Measurements from ENCODE around the gene RRP15.

DNA sequence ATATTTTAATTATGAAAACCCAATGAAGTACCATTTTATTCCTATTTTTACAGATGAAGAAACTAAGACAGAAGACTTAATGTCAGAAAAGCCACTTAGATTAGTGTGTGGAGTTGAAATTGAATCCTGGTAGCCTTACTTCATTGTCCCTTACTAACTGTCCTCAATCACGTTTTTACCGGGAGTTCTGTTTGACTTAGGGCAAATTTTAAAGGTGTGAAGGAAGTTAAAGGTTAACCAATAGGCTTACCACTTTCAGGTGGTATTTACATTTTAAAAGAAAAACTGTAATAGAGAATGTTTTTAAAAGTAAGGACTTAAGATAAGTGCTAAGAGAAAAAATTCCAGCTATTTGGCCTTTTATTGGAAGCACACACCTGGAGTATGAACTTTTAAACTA, 12.4 kb downstream of the RRP15 start:
- no peak for TF ChIP-seq POLR2A (IDR thresholded peaks at IDR 0.05)
- TF ChIP-seq, protein P1, sequence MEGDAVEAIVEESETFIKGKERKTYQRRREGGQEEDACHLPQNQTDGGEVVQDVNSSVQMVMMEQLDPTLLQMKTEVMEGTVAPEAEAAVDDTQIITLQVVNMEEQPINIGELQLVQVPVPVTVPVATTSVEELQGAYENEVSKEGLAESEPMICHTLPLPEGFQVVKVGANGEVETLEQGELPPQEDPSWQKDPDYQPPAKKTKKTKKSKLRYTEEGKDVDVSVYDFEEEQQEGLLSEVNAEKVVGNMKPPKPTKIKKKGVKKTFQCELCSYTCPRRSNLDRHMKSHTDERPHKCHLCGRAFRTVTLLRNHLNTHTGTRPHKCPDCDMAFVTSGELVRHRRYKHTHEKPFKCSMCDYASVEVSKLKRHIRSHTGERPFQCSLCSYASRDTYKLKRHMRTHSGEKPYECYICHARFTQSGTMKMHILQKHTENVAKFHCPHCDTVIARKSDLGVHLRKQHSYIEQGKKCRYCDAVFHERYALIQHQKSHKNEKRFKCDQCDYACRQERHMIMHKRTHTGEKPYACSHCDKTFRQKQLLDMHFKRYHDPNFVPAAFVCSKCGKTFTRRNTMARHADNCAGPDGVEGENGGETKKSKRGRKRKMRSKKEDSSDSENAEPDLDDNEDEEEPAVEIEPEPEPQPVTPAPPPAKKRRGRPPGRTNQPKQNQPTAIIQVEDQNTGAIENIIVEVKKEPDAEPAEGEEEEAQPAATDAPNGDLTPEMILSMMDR (IDR thresholded peaks at IDR 0.05 in 4 of 5, conservative IDR thresholded peaks at IDR 0.05 in 1 of 5), result no peak

Measured in gastrocnemius medialis (tissue), 4 donors.